Skin epidermis (tissue), 12 donors: ENCODE data around the gene OR2V1.
"Not testable (repeated sequence)": the region's sequence is repeated elsewhere in the genome, so short reads cannot be mapped to it uniquely, and the experiment has no call there.

Source experiments
- H3K27ac ChIP-seq, 21 experiments: fragments of 200-600 bp; sonication (generic) in 11 of 21; one replicate each; pipeline ENCODE4 v1.5.0; 2020; ENCODE audit warnings: mild to moderate bottlenecking in 3 of 21, inconsistent platforms in 2 of 21, moderate library complexity in 2 of 21
- H3K4me3 ChIP-seq, 7 experiments: fragments of 200-600 bp; sonication (generic) in 2 of 7; one replicate each; pipeline ENCODE4 v1.5.0; 2020; ENCODE audit warnings: inconsistent platforms in 2 of 7, mild to moderate bottlenecking in 2 of 7, moderate library complexity in 1 of 7

The OR2V1 gene

DNA sequence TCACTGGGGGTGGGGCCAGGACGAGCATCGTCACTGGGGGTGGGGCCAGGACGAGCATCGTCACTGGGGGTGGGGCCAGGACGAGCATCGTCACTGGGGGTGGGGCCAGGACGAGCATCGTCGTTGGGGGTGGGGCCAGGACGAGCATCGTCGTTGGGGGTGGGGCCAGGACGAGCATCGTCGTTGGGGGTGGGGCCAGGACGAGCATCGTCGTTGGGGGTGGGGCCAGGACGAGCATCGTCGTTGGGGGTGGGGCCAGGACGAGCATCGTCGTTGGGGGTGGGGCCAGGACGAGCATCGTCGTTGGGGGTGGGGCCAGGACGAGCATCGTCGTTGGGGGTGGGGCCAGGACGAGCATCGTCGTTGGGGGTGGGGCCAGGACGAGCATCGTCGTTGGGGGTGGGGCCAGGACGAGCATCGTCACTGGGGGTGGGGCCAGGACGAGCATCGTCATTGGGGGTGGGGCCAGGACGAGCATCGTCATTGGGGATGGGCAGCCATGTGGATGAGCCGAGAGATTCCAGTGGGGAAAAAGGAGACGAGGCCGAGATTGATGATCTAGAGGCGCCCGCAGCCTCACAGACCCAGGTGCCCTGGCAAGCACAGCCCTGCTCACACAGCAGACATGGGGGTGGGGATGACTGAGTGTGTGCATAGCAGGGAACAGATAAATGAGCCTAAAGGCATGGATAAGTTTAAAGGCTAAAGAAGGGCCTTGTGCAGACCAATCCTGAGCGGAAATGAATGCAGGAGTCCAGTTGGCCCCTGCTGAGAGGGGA is 30.0 kb upstream of the OR2V1 start:
- H3K4me3 ChIP-seq: peak overlapping the region in 4 of 7 experiments; percentile 14 to 33 (median 26)
- H3K27ac ChIP-seq: peak overlapping the region in 3 of 21 experiments; percentile 14 to 79 (median 42)

DNA sequence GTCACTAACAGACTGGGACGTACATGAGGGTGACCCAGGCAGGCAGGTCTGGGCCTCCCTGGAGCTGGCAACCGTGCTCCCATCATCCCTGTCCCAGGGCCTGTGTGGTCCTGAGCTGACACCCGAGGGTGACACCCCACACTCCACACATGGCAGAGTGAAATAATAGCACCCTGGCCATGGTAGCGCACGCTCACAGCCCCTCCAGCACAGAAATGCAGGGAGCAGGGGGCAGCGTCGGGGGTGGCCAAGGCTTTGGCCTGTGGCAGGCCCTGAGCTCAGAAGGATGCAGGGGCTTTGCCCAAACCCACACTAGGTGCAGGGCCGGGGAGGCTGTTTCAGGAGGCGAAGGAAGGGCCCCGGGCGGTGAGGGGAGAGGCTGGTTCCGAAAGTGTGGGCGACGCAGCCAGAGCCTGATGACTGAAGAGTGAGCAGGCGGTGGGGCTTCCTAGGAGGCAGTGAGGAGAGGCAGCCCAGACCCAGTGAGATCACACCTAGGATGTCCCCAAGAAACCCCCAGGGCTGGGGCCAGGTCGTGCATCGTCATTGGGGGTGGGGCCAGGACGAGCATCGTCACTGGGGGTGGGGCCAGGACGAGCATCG is 29.3 kb upstream of the OR2V1 start:
- Histone ChIP-seq H3K4me3 (peak overlapping the region in 6 of 7 experiments; percentile 9 to 33 (median 18)), H3K27ac (peak overlapping the region in 16 of 21 experiments; percentile 3 to 79 (median 66))

DNA sequence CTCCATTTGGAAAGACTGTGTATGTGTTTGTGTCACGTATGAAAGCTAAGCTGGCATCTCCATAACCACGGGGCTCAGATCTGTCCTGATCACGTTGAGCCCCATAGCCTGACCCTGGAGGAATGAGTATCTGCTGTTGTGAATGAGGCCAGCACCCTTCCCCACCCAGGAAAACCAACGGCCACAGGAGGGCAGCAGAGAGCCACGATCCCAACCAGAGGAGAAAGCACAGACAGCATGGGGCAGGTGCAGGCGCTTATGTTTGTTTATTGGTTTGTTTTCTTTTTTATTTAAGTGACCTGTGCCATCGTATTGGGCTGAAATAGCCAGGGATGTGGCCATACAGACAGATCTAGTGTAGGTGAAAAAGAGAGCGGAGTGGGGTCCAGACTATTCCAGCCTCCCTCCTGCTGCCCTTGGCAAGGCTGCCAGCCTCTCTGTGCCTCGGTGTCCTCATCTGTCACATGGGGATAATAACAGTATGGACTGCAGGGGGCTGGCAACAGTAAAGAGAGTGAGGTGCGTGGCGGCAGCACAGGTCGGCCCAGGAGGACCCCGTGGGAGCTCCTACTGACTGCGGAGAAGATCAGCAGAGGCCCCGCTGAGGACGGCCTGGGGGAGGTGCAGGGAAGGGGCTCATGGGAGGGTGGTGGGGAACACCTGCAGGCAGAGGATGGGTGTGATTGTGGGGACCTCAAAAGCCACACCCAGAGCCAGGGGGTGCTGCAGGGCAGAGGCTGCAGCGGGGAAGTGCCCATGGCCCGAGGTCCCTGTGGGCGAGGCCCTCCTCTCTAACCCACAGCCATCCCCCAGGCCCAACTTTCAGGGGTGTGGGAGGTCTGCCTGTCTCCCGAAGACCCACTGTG is 28.6 kb upstream of the OR2V1 start:
- Histone ChIP-seq H3K4me3 (peak overlapping the region in 1 of 7 experiments; percentile 33), H3K27ac (peak overlapping the region in 13 of 21 experiments; percentile 20 to 79 (median 67))

DNA sequence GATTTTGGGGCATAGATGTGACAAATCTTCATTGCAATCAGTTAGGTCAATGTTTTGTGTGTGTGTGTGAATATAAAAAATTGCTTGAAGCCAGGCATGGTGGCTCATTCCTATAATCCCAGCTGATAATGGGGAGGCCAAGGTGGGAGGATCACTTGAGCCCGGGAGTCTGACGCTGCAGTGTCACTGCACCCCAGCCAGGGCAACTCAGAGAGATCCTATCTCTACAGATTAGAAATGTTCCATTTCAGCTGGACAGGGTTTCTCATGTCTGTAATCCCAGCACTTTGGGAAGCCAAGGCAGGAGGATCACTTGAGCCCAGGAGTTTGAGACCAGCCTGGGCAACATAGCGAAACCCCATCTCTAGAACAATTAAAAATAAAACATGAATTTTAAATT is 27.9 kb upstream of the OR2V1 start:
- Histone ChIP-seq H3K4me3 (no peak overlapping the region), H3K27ac (no peak overlapping the region)

DNA sequence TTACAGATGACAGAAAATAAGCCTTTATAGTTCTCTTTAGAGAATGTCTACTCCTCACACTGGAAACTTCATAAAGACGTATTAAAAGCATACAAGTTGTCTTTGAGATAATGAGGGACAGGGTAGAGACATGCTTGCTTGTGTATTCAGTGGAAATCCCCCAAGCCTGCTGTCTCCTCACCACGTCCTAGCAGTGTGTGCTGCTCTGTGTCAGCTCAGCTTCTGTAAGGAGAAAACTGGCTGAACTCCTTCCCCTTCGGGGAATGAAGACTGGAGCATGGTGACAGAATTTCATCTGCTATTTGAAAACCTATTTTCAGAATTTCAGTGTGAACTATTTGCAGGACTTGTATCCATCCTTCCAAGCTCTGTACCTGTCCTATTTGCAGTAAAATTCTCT is 25.8 kb upstream of the OR2V1 start:
- Histone ChIP-seq H3K4me3 (no peak overlapping the region), H3K27ac (no peak overlapping the region)

DNA sequence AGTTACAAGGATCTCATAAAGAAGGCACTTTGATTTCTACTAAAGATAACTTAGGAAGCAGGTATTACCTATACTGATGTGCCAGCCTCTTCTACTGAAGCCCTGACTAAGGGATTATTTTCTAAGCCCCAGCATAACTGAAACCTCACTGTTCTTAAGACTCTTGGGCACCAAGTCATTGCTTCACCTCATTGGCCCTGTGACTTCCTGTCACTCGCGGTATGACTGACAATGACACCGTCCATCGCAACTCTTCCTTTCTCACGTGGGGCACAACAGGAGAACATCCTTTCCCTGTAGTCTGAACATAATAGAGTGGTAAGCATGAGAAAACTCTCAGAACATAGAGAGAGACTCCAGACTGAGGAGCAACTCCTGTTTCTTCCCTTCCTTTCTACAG is 22.8 kb upstream of the OR2V1 start:
- Histone ChIP-seq H3K4me3 (no peak overlapping the region), H3K27ac (no peak overlapping the region)

DNA sequence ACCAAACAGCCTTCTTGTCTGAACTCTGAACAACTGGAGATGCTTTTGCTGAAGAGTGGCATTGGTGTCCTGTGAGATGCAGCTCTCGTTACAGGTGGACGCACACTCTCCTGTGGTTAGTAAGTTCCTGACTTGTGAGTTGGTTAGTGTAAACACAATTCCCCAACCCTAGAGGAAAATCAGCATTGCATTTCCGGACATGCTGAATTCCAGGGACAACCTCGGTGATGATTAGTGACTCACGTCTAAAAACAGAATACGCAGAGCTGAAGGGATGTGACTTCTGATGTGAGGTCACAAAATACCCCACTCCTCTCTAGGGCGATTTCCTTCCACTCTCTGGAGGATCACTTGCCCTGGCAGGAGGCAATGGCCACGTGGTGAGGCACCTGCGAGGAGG is 21.4 kb upstream of the OR2V1 start:
- Histone ChIP-seq H3K4me3 (no peak overlapping the region), H3K27ac (no peak overlapping the region)

DNA sequence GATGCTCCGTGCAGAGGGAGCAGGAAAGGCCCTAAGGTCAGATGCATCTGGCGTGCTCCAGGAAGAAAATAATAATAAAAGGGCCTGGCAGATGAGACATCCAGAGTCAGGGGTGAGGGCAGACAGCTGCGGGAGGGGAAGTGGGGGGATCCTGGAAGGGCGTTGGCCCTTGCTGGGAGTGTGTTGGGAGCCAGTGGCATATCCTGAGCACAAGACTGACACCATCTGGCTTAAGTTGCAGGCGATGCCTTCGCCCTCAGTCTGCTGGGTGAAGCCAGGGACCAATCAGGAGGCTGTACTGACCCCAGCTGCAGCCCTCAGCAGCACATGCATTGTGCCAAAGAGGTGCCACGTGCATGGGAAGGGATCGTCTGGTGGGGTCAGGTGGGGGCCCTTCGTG is 20.2 kb upstream of the OR2V1 start:
- Histone ChIP-seq H3K27ac (peak overlapping the region in 2 of 21 experiments; percentile 16 to 44), H3K4me3 (no peak overlapping the region)

DNA sequence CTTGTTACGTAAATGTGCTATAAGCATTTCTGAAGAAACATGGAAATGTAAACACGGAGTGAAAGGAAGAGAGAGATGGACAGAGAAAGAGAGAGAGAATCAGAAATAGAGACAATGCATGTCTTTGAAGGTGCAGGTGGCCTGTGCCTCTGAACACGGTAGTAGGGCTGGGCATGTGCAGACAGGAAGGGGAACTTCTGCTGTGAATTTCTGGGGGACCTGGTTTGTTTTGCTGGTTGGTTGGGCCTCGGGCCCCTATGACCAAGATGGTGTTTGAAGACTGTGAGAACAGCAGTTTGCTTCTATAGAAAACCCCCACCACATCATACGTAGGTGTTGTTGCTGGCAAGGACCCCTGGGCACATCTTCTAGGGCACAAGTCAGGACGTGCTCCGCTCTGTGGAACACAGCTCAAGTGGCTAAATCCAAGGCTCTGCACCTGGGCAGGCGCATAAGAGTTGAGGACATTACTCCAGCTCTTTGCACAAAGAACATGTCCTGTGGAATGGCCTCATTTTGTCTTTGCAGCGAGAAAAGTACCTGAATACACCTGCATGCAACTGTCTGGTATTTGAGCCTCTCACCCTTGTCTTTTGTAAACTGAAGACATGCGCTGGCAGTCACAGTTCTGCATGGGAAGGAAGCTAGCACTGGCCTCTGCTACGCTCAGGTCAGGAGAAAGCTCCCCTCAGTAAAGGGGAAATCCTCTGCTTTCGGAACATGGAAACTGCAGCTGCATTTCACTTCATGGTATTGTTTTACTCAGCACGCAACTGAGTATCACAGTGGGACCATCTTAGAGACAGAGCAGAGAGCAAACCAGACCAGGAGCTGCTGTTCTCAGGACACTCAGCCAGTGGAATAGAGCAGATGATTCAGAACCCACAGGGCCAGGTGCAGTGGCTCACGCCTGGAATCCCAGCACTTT is 19.1 kb upstream of the OR2V1 start:
- Histone ChIP-seq H3K27ac (peak overlapping the region in 8 of 21 experiments; percentile 30 to 79 (median 64)), H3K4me3 (no peak overlapping the region)

DNA sequence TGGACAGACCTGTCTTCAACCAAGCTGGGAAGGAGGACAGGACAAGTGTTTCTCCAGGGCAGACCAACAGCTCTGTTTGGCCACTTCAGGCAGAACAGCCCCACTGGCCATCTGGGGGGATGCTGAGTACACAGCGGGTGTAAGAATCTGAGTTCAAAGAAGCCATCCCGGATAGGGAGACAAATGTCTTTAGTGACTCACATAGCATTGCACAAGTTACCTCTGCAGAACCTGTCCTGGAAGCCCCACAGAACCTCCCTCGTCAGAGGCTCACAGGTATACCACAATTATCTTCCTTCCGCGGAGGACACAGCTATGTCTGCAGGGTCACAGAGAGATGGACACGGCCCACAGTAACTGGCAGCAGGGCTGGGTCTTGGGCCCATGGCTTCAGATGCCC is 18.4 kb upstream of the OR2V1 start:
- H3K27ac ChIP-seq: peak overlapping the region in 9 of 21 experiments; percentile 6 to 79 (median 61)

DNA sequence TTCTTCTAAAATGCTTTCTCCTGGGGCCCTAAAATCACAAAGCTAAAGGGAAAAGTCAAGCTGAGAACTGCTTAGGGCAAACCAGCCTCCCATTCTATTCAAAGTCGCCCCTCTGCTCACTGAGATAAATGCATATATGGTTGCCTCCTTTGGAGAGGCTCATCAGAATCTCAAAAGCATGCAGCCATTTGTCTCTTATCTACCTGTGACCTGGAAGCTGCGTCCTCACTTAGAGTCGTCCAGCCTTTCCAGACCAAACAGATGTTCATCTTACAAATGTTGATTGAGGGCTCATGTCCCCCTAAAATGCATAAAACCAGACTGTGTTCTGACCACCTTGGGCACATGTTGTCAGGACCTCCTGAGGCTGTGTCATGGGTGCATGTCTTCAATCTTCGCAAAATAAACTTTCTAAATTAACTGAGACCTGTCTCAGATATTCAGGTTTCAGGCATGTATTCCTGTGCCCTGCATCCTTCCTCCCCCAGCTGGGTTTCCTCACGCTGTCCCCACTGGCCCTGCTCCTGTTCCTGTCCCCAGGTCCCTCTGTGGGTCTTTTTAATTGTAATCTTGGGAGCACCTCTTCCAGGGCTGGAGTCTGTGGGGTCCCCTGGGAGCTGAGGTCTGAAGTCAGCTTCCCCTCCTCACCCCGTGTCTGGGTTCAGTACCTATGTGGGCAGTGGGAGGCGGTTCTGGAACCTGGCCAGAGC is 16.1 kb upstream of the OR2V1 start, which contains the start of gene OR2V2:
Gene OR2V2, plus strand, starts transcription at position 660 of the 710 bp plus-strand sequence. CDS start 7,357 bp downstream, outside the sequence.
- peak within 1 kb of the TSS in 4 of 21 experiments; percentile 55 to 79 (median 68) for H3K27ac ChIP-seq
- not testable (repeated sequence) for H3K4me3 ChIP-seq

More for the DNA sequence above, 18.4 kb upstream of the OR2V1 start:
- H3K4me3 ChIP-seq: no peak overlapping the region

DNA sequence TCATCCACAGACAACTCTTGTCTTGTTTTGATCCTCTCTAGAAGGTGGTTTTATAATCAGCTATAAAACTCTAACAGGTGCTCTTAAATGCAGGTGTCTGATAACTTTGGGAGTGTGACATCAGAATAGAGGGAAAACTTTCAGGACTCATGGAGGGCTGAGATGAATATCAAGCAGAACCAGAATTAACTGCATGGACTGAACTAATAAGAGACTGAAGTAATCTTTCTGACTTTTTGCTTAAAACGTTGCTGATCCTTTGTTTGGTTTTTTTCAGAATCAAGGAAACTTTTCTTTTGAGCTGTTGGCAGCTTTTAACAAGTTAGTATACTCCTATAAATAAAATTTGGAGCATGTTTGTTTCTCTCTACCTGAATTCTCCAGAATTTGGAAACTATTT is 14.2 kb upstream of the OR2V1 start:
- Histone ChIP-seq H3K27ac (no peak overlapping the region), H3K4me3 (no peak overlapping the region)

DNA sequence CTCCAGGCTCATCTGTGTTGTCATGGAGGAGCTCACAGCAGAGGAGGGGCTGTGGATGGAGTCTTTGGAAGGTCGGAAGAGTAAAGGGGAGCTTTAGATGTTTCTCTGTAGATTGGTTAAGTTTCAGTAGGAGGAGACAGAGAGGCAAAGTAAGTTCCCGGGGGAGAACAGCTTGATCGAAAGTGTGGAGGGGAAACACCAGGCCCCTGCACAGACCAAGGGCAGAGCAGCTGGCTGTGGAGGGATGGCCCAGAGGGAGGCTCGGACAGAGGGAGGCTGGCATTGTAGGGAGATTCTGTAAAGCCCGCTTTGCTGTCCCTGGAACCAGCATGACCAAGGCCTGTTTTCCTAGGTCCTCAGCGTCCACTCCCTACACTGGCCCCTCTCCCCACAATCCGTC is 11.1 kb upstream of the OR2V1 start:
- H3K27ac ChIP-seq: no peak overlapping the region
- no peak overlapping the region for H3K4me3 ChIP-seq

DNA sequence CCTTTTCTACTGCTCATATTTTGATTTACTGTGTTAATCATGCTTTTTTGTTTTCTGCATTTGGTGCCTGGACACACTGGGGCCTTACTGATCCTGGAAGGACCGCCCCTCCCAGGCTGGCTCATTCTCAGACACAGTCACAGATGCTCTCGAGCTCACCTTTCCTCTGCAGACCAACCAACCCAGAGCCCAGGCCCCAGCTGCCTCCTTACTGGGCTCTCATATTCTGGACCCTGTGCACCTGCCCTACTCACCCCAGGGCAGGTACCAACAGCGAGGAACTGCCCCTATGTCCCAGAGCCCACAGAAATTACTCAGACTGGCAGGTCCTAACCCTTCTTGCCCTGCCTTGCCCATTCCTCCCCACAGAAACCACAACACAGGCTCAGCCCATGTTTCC is 9.8 kb upstream of the OR2V1 start:
- Histone ChIP-seq H3K27ac (no peak overlapping the region), H3K4me3 (no peak overlapping the region)

DNA sequence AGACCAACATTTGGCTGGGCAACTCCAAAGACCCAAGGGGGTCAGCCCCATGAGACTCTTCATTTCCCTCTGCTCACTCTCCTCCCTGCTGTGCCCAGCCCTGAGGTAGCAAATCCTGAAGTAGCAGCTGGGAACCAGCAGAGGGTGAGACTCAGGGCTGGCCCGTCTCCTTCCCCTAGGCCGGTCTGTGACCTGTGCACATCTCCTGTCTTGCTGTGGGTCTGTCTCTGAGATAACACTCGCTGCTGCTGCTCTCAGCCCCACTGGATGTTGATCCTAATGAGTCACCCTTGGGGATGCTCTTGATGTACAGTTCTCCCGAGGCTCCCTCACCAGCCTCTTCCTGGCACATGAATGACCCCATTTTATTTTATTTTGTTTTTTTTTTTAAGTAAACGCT is 7.3 kb upstream of the OR2V1 start:
- no peak overlapping the region for H3K27ac ChIP-seq

DNA sequence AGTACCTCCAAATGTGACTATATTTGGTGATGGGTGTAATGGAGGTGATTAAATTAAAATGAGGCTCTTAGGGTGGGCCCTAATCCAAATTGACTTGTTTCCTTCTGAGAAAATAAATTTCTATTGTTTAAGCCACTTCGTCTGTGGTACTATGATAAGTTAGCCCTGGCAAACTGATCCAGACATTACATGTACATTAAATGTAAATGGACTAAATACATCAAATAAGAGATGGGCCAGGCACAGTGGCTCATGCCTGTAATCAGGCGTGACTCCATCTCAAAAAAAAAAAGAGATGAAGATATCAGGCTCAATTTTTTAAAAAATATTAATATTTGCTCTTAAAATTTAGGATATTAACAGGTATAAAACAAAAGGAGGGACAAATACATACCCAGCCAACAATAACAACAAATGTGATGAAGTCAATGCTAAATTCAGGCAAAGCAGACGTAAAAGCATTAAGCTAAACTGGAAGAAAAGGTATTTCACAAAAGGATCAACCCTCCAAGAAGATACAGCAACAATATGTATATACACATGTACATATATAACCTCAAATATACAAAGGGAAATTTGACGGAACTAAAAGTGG is 5.5 kb upstream of the OR2V1 start:
- no peak overlapping the region for H3K27ac ChIP-seq
- H3K4me3 ChIP-seq: no peak overlapping the region

More for the DNA sequence above, 7.3 kb upstream of the OR2V1 start:
- H3K4me3 ChIP-seq: no peak overlapping the region

DNA sequence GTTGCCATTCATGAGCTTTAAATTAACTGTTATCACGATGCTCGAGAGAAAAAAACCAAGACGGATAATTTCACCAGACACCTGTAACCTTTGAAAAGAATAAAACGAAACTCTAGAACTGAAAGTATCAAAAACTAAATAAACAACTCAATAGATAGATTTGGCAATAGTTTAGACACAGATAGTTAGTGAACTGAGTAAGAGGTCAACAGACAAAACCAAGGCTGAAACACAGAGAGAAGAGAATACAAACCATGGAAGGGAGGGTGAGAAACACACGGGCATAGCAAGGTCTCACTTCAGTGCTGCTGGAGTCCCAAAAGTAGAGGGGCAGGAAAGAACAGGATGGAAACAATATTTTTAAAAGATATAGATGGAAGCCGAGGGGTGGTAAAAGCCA is 3.3 kb upstream of the OR2V1 start:
- H3K4me3 ChIP-seq: no peak overlapping the region

DNA sequence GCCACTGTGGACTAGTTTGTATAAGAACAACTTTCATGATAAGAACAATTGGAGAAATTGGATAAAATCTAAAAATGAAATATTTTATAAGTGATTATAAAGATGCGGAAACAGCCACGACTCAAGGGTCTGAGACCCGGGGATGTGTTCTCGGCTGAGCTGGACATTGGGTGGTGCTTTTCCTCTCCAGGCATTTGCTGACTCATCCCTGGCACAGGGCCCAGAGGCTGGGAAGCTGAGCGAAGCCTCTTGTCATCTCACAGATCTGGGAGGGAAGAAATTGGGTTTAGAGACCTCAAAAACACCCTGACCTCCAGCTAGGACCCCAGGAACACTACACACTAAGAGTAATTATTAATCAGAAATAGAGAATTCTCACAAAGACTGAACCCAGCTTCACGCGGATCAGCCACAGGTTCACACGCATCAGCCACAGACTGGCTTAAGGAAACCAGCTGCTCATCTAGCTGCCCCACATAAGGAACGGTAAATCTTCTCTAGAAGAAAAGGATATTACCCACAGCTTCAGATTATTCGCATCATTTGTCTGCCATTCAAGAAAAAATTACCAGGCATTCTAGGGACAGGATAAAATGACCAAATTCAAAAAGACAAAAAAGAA is 2.8 kb upstream of the OR2V1 start:
- H3K27ac ChIP-seq: no peak overlapping the region
- H3K4me3 ChIP-seq: no peak overlapping the region

More for the DNA sequence above, 3.3 kb upstream of the OR2V1 start:
- H3K27ac ChIP-seq: no peak overlapping the region
